Renal pelvis (tissue), 4 donors: ENCODE results near the gene KCTD20. TPM values are rescaled to one million over a fixed set of nuclear protein-coding genes. Genes with fewer than 3 reads are reported as not detected.

ENCODE experiments used
- DNase-seq: peaks from one replicate; pipeline ENCODE4 v3.0.0-alpha.2; 2013
- polyA plus RNA-seq, 3 donors: library from polyadenylated mRNA; unstranded; fragments of 120-200 nt; gene quantifications; one replicate each; pipeline ENCODE4 v1.2.1, GENCODE V29; 2013; ENCODE audit not compliant: insufficient read length in 3 of 3

The KCTD20 gene
- polyA plus RNA-seq, 3 donors, result 42.0 to 49.5 (median 48.6) TPM

DNA sequence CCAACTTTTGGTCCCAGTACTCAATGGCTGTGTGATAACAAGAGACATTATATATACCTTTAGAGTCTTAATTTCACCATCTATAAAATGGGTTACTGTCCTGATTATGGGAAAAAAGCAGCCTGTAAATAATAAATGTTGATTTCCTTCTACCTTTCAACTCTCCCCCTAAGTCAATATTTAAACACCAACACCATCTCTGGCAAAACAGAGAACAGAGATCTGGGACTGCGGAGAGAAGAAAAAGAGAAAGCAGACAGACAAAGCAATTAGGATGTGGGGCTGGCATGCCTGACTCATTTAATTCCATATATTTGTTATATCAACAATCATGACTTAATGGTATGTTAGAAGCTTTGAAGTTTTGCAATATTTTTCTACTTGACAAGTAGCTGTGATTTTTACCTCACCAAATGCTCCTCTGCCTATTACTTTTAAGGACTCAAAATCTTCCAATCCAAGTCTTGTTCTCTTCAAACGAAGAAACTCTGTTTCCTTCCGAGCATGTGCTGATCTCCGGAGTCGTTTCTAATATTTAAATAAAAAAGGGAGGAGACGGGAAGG, 81.2 kb downstream of the KCTD20 start:
- no peak for DNase-seq

DNA sequence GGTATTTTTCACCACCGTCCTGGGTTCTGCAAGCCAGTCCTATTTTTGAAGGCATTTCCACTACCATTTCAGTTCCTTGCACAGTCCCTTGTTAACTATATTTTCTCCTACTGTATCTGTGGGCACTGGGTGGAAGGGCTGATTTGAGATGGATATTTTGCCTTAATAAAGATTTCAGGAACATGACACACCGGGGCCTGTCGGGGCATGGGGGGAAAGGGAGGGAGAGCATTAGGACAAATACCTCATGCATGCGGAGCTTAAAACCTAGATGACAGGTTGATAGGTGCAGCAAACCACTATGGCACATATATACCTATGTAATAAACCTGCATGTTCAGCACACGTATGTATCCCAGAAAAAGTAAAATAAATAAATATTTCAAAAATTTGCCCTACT, 82.1 kb downstream of the KCTD20 start:
- DNase-seq, result no peak

GRCh38 chr6:36525346-36525745, 82.5 kb downstream of the KCTD20 start:
- DNase-seq, result no peak

- DNase-seq, result no peak
Observed at GRCh38 chr6:36526066-36526465, 83.3 kb downstream of the KCTD20 start.

DNA sequence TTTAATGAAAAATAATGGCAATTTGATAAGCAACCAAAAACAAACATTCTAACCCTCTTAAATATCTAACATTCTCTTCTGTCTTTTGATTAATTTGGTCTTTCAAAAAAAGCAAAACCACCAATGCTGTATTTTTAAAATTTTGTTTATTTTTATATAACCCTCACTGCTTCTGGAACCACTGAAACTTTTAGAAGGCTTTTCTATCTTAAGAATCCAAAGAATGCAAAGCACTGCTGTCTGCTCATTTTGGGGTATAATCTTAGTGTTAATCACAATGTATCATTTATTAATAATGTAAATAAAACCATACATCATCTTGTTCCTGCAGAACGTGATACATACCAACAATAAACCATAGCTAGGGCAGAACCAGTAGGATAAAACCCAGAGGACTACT, 90.5 kb downstream of the KCTD20 start:
- DNase-seq, result no peak

DNA sequence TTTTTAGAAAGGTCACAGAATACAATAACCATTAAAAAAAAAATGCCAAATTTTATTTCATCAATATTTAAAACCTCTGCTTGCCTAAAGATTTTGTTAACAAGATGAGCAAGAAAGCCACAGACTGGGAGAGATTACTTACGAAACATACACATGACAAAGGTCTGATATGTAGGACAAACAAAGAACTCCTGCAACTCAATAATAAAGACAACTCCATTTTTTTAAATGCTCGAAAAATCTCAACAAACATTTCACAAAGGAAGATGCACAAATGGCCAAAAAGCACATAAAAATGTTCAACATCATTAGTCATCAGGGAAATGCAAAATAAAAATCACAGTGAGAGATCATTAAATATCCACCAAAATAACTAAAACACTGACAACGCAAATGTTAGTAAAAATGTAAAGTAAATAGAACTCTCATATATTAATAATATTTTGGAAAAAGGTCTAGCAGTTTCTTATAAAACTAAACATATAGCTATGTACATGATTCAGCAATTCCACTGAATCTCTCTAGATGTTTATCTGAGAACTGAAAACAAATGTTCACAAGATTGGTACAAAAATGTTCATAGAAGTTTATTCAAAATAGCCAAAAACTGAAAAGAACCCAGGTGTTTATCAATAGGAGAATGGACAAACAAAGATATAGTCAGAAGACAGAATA, 94.2 kb downstream of the KCTD20 start:
- DNase-seq, result no peak

GRCh38 chr6:36539814-36540568, 97.2 kb downstream of the KCTD20 start:
- DNase-seq, result no peak

Other genes with a start within 250 kb of the KCTD20 start
- 10 to 100 TPM; 47.9 to 60.0 (median 57.8) TPM for gene BRPF3, start 246.3 kb upstream of the KCTD20 start, polyA plus RNA-seq
- 1 to 10 TPM; 1.7 to 3.0 (median 2.5) TPM for gene PNPLA1, start 172.9 kb upstream of the KCTD20 start, polyA plus RNA-seq
- under 1 TPM; 0.16 to 0.20 (median 0.19) TPM for gene BNIP5, start 106.1 kb upstream of the KCTD20 start, polyA plus RNA-seq
- gene ETV7, start 55.3 kb upstream of the KCTD20 start, polyA plus RNA-seq, result under 1 TPM in 2 of 3 donors, not detected in 1; 0.11 to 0.13 TPM
- gene PXT1, start 146 bp upstream of the KCTD20 start, polyA plus RNA-seq, result under 1 TPM in 1 of 3 donors, not detected in 2; 0.06 TPM
- gene STK38, start 104.5 kb downstream of the KCTD20 start, polyA plus RNA-seq, result 10 to 100 TPM; 48.5 to 61.7 (median 52.8) TPM
- 100 to 1,000 TPM; 584 to 609 (median 606) TPM for gene SRSF3, start 151.4 kb downstream of the KCTD20 start, polyA plus RNA-seq
- 10 to 100 TPM; 11.1 to 12.2 (median 11.7) TPM for gene CDKN1A, start 235.7 kb downstream of the KCTD20 start, polyA plus RNA-seq